ENCODE results near the gene MEGF11.
A peak's percentile ranks its signal among the peaks of the same experiment; 100 is the strongest.

Gene MEGF11

DNA sequence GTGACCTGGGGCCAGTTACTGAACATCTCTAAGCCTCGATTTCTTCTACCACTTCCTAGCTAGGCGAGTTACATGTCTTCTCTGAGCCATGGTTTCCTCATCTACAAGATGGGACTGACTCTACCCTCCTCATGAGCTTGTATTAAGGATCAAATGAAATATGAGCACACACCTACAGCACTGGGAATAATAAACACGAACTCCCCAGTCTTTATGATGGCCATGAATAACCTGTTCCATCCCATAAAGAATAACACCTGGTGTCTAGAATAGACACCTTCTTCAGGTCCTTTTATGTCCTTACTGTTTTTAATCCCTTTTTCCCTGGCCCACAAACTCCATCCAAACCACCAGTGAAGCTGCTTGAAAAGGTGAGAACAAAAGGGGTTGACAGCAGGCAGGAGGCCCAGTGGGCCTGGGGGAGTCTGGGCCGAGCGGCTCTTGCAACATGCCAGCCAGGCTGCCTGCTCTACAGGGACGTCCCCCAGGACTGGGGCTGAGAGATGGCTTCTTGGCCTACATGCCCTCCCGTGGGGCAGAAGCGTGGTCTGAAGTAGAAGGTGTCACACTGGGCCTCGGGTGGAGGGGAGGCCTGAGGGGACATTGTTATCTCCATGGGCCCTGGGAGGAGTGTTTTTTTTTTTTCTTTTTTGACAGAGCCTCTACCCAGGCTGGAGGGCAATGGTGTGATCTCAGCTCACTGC is 206.1 kb downstream of the MEGF11 start:
- no peak for DNase-seq

DNA sequence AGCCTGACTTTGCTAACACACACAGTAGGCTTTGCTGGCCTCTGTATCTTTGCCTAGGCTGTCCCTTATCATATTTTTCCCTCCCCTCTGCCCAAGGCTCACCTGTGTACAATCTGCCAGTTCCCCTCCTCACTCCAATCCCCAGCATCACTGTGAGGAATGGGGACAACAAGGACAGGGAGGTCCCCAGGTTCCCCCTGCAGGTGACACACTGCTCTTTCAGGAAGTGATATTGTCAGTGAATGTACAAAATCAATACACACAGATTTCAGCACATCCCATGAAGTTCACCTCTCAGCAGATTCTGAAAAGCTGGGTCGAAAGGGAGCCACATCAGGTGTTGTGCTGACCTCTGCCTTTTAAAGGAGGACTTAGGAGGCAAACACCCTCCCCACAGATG is 206.8 kb downstream of the MEGF11 start:
- no peak for DNase-seq

DNA sequence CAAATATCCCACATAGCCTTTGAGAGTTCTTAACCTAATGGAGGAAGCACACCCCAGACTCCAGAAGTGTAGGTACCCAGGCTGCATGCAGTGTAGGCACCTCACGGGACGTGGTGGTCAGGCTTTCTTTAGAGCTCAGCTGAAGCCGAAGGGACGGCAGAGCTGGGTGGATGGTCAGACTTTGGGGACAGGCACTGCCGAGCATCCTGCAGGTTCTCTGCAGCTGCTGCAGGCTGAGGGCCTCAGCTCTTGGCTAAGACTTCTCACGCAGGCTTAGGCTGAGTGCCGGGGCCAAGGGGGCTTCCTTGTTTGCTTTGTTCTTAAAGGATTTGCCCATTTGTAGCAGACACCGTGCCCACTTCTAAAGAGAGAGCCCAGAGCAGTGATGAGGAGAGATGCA is 207.2 kb downstream of the MEGF11 start:
- no peak for DNase-seq

DNA sequence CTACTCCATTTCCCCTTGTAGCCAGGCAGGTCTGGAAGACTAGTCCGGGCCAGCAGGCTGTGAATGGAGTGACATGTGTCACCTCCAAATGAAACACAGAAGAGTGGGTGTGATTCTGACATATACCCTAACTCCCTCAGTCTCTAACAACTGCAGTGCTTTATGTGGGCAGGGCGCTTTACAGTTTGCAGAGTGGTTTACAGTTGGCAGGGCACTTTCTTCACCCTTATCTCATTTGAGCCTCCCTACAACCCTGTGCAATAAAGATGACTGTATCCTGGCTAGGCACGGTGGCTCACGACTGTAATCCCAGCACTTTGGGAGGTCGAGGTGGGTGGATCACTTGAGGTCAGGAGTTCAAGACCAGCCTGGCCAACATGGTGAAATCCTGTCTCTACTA is 208.0 kb downstream of the MEGF11 start:
- DNase-seq = no peak

DNA sequence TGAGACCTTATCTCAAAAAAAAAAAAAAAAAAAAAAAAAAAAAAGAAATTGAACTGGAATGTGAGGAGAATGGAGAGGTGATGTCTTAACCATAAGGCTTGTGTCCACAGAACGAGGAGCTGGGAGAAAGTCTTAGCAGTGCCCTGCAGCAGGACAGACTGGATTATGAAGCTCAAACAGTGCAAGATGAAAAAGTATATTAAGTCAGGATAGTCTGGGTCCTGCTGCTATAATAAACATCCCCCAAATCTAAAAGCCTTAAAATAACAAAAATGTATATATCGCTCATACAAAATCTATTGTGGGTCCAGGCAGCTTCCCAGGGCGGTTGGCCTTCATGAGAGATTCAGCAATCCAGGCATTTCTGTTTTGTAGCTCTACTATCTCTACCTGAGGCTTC is 208.7 kb downstream of the MEGF11 start:
- no peak for DNase-seq

DNA sequence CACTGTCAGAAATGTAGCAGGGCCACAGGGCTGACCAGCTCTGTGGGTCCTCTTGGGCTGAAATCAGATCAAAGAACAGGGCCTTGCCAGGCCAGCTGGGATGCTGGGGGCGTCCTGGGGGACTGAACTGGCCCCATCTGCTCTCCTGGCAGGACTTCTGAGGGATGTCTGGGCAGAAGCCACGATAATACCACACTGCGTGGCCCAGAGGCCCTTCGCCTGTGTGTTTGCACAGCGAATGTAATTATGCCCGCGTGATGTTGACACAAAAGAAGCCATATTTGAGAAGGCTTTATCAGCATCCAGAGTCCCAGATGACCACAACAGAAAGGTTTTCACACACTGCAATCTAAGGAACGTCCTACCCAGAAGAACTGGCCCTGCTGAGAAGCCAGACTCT is 210.3 kb downstream of the MEGF11 start:
- DNase-seq = no peak

DNA sequence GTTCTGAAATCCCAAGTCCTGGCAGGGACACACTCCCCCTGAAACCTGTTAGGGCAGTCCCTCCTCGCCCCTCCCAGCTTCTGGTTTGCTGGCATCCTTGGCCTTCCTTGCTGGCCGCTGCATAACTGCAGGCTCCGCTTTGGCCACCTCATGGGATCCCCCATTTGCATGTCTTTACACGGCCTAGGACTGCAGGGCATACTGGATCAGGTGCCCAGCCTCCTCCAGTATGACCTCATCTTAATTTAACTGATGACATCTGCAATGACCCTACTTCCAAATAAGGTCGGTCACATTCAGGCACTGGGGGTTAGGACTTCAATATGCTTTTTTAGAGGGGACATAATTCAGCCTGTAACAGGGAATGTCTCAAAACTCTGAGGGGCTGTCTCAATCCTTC is 210.9 kb downstream of the MEGF11 start:
- no peak for DNase-seq

DNA sequence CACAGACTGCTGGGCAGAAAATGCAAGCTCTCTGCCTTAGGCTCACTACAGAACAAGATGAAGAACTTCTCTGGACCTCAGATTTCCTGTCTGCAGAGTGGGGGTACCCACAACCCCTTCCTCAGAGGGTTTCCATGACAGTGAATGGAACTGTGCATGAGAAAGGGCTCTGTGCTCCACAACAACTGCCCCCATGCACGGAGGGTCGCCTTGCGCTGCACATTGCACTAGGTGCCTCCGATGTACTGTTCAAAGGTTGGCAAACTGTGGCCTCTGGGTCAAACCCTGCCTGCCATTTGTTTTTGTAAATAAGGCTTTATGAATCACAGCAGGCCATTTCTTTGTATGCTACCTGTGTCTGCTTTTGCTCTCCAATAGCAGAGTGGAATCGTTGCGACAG is 212.3 kb downstream of the MEGF11 start:
- no peak for DNase-seq

DNA sequence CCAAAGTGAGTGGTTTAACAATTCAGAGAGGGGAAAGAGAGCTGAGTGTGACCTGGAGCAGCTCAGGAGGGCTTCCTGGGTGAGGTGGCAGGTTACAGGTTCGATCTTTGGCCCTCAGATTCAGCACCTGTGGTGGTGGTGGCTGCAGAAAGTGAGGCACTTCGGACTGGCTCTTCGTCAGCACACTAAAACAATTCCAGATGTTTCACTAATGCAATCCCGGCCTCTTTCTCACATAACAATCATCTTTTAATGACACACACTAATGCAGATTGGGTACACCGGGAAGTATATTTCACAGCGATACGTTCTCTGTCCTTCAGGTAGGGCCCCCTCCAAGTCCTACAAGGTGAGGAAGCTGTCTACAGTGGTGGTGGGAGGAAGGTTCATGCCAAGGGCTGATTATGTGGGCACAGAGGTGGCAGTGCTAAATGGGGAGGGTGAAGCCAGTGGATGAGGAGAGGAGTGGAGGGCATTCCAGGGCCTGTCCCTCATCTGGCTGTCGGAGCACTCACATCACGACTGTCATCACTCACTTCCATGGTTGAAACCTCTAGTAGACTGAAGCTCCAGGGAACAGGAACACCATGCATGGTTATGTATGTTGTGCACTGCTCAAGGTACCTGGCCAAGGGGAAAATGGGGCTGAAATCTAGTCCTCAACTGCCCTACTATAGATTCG is 213.2 kb downstream of the MEGF11 start:
- DNase-seq = peak; percentile 1

DNA sequence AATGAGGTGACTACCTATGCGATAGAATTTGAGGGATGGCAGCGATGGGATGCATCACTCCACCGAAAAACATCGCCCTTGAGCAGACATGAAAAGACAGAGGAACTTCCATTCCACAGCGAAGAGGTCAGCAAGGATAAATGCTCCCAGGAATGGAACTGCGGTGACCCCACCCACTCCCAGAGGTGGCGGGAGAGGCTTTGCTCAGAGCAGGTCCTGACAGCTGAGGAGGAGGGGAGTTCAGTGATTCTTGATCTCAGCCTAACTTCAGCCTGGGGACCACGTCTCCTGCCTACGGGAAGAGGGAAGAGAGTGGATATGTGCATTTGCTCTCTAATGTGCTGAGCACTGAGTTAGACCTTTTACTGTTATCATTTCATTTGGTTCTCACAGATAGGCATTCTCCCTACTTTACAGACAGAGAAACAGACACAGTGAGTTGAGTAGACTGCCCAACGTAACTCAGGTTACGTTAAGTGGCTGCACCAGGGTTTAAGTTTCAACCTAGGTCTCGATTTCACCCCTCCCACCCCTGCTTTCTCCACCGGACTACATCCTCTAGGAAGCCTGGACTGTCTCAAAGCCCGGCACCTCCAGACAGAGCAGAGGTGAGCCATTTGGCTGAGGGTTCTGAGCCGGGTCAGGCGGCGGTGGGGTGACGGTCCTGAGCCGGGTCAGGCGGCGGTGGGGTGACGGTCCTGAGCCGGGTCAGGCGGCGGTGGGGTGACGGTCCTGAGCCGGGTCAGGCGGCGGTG is 214.3 kb downstream of the MEGF11 start:
- peak; percentile 2 for DNase-seq

DNA sequence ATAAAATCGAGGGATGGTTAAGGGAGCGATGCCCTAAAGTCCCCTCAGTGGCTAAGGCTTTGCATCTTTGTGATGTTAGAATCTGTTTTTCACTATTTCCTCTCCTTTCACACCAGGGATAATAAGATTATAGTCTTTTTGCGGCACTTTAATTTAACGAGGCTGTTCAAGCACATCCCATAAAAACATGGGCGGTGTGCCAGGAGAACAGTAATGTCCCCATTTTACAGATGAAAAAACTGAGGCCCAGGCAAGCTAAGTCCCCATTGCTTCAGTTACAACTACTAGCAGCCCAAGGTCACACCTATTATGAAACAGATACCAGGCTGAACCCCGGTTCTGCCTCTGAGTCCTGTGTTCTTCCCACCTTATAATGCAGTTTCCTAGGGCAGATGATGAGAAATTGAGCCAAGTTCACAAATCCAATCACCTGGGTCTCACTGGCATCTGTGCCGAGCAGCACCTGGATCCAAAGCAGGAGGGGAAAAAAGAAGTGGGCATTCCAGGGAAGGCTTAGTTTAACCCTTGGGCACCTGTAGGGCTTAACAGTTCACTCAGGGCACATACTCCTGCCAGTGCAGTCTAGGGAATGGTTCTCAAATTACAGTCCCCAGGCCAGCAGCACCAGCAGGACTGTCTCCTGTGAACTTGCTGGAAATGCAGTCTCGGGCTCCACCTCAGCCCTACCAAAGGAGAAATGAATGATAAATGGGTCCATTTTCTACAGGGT is 215.0 kb downstream of the MEGF11 start:
- DNase-seq = no peak

DNA sequence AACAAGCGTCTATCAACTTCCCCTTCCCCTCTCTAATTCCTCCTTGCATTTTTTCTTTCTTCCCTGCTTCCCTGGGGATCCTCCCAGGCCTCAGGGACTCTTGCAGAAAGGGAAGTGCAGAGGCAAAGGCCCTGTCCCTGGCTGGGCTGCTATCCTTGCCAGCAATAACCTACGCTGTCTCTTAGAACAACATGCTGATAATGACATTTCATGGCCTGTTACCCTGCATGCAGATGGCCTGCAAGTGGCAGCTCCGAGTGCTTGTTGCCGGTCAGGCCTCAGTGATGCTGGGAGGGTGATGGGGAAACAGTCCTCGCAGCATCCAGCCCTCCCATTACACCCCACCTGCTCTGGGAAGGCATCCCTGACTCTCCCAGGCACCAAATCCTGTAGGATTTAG is 216.7 kb downstream of the MEGF11 start:
- no peak for DNase-seq

DNA sequence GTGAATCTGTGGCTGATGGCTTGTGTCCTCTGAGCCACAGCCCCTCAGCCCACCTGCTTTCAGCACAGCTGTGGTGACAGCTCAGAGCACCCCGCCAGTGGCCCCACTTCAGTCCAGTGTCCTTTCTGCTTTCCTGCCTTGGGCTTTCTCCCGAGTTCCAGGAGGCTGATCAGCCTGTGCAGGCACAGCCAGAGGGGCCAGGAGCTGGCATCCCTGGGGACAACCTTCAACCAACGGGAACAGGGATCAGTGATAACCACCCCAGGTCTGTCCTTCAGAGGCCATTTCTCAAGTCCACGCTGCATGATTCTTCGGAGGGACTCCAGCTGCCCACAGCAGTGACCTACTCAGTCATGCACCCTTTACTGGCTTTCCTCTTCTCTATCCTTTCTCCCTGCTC is 217.6 kb downstream of the MEGF11 start:
- no peak for DNase-seq

DNA sequence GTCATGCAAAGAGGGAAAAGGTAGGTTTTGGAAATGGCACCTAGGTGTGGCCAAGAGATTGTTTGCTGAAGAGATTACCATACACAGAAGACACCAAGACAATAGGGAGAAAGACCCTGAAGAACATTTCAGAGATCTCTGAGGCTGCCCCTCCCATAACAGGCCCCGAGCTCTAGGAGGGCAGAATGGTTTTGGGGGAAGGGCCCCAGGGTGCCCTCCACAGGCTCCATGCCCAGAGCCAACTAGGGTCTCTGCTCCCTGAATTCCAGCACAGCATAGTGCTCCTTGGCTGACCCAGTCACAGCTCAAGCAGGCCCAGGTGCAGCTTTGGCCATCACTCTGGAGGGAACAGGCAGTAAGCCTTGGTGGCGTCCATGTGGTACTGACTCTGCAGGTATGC is 220.4 kb downstream of the MEGF11 start:
- no peak for DNase-seq

DNA sequence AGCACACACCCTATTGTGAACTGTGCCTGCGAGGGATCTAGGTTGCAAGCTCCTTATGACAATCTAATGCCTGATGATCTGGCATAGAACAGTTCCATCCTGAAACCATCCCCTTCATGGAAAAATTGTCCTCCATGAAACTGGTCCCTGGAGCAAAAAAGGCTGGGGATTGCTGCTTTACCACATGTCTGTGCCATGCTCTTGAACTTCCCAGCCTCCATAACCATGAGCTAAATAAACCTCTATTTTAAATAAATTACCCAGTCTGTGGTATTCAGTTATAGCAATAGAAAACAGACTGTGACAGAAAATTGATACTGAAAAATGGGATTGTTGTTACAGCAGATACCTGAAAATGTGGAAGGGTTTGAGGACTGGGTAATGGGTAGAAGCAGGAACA is 221.5 kb downstream of the MEGF11 start:
- DNase-seq = no peak

DNA sequence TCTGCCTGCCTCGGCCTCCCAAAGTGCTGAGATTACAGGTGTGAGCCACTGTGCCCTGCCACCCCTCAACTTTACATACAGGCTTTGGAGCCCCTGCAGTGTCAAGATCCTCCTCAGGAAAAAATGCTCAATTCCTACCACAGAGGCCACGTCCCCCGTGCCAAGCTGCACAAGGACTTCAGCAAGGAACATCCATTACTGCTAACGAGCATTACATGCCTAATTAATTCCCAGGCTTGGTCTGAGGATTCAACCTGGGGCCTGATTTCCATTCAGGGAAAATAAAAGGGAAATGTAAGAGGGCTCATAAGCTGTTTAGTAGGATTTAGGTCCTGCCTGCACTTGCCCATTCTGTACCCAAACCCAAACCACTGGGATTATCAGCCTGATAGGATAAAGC is 222.9 kb downstream of the MEGF11 start:
- DNase-seq = no peak

DNA sequence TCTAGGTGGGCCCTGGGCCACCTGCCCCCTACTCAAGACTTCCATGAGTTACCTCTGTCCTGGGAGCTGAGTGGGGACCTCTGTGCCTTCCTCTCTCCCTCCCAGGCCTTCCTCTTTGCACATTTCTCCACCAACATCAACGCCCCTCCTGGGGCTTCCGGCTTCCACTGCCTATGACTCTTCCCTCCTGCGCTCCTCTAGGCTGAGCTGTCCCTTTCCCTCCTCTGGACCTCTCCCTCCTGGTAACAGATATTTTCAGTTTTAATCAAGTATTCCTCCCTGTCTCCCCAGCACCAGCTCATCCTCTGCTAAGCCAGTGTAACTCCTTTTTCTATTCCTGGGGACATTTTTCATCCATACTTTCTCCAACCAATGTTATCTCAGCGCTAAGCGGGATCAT is 223.9 kb downstream of the MEGF11 start:
- no peak for DNase-seq

DNA sequence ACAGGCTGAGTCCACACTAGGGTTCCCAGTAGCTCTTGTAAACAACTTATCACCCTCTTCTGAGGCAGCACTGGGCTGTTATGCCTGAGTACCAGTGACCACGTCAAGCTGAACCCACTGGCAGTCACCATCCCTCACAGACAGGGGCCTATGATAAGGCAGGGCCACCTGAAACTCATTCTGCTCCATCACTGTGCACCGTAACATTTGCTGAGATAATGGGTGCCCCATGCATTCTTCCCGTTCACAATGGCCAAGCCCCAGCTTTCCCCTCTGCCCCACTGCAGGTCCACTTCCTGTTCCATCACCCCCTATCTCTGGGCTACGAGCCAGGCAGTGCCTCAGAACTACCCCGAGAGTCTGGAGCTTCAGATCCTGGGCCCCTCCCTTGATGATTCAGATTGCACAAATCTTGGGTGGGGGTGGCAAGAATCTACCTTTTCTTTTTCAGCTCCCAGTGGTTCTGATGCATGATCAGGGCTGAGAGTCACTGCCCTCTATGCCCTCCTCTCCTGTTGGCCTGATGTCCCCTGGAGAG is 226.2 kb downstream of the MEGF11 start:
- peak; percentile 37 for DNase-seq

DNA sequence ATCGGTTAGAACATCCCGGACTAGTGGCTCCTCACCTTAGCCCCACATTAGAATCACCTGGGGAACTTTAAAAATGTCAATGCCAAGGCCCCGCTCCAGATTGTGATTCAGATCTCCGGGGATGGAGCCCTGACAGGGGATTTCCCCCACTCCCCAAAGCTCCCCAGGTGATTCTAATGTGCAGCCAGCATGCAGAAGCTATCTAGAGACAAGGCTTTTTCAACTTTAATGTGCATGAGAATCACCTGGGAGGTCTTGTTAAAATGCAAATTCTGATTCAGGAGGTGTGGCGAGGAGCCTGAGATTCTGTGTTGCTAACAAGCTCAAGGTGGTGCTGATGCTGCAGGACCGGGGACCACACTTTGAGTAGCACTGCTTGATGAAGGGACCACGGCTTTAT is 227.6 kb downstream of the MEGF11 start:
- no peak for DNase-seq

DNA sequence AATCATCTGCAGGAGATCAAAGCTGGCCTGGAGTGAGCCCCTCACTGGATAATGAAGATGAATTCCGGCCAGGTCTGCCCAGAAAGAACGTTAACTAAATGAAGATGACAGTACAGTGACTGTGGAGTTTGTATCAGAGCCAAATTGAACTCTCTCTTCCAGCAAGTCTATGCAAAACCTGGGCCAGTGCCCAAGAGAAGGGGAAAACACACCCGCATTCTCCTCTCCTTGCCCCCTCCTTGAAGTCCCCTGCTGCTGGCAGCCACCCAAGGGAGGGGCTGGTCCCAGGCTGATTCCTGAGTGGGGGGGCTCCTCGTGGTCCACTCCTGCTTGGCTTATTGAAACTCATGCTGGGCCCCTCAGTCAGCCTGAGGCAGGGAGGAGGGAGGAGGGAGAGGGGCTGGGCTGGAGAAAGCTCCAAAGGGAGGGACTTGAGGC is 228.5 kb downstream of the MEGF11 start:
- DNase-seq = peak; percentile 31

DNA sequence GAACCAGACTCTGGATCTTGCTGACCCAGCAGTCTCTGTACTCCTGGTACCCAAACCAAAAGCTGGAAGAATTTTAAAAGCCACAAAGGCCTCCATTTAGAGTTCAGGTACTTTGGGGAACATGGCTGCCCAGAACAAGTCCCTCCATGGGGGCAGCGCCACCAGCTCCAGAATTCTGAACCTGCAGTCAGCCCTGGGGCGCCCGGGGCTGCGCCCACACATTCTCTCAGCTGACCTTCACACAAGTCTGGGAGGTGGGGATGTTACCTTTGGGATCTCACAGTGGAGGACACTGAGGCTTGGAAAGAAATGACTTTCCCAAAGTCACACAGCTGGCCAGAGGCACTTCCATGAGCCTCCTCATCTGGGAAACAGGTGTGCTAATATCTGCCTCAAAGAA is 229.4 kb downstream of the MEGF11 start:
- no peak for DNase-seq

DNA sequence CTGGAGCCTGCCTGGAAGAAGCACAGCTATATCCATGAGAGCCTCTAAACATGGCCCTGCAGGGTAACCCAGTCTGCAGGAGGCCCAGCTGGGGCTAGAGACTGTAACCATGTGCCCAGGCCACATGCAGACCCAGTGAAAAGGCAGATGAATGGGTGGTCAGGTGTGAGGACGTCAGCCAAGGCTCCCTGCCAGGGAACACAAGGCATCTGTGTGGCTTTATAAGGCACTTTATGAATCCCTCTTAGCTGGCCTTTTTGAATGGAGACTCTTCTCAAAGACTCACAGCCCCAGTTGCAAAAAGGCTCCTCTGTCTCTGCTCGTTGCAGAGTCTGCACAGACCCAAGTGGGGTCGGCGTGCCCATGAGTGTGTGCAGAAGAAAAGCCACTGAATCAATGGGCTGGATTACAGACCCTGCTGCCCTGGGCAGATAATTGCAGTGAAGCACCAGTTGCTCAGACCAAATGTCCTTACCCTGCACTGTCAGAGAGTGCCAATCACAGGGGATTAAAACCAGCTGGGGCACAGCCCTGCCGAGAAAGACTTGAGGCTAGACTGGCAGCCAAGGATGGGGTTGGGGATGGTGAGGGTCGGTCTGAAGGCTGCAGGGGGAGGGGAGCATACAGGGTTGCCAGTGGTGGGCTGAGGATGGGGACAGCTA is 230.1 kb downstream of the MEGF11 start:
- DNase-seq = no peak

DNA sequence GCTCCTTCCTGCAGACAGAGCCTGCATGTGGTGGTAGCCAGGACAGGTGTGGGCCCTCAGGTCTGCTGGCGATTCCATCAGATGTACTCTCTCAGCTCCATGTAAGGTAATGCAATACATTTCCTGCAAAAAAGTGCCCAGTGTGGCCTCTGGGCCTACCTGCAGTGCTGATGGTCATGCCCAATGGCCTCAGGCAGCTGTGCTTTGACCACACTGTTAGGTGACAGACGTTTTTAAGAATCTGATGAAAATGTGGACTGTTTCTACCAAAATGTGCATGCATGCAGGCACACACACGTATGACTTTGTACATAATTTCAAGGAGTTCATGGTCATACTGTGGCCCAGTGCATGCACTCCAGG is 231.4 kb downstream of the MEGF11 start:
- DNase-seq = no peak
